Measurements from ENCODE around the gene ARSA. TPM values are rescaled to one million over a fixed set of nuclear protein-coding genes. Genes with fewer than 3 reads are reported as not detected.

Gene ARSA
- total RNA-seq, 4 donors from 2014 or later = 81.2 to 253 (median 99.1) TPM

- no peak overlapping the region for H3K27ac ChIP-seq
- no peaks in the 10 kb centered on the region for H3K27me3 ChIP-seq
- no peaks in the 10 kb centered on the region for H3K36me3 ChIP-seq
- H3K4me3 ChIP-seq = no peak overlapping the region
- WGBS, 2 donors (ENCODE audit: low coverage in 1 of 2) = 93% methylated on average over 5 of the region's 5 CpGs; no CpG with 5 or more reads in 1 of the 2 donors
- in situ Hi-C loops (cut with MboI; ENCODE audit: low pct_ligation_motif_present in 1 of 4, low pct_unique_long_range_greater_than_20kb in 1 of 4, low sequenced_read_pairs in 3 of 4) (no loop called here), intact Hi-C loops (cut with DNase I; ENCODE audit: low total_unique reads) (no loop called here)
- no peak for TF ChIP-seq EP300 (IDR thresholded peaks at IDR 0.05; ENCODE audit: low read depth)
- no peak for TF ChIP-seq POLR2AphosphoS5 (IDR thresholded peaks at IDR 0.05)
- no peak for TF ChIP-seq POLR2A (IDR thresholded peaks at IDR 0.05)
- TF ChIP-seq CTCF (IDR thresholded peaks at IDR 0.05) = no peak
- no peak for DNase-seq
- peaks cover 0 to 7% (median 6%) of the 10 kb centered on the region in 4 donors for H3K4me1 ChIP-seq
- H3K9me3 ChIP-seq = no peaks in the 10 kb centered on the region
Observed at GRCh38 chr22:50587407-50587806, 40.5 kb downstream of the ARSA start.

GRCh38 chr22:50586416-50586815 is 41.5 kb downstream of the ARSA start:
- H3K4me3 ChIP-seq = no peak overlapping the region
- in situ Hi-C loops (cut with MboI; ENCODE audit: low pct_ligation_motif_present in 1 of 4, low pct_unique_long_range_greater_than_20kb in 1 of 4, low sequenced_read_pairs in 3 of 4) = no loop called here
- no peaks in the 10 kb centered on the region for H3K9me3 ChIP-seq
- DNase-seq = no peak
- peaks cover 5 to 14% (median 12%) of the 10 kb centered on the region in 4 donors for H3K4me1 ChIP-seq
- intact Hi-C loops (cut with DNase I; ENCODE audit: low total_unique reads) = no loop called here
- 72 to 80% methylated on average over 5 of the region's 5 CpGs for WGBS, 2 donors (ENCODE audit: low coverage in 1 of 2)
- H3K27me3 ChIP-seq = no peaks in the 10 kb centered on the region
- TF ChIP-seq POLR2A (IDR thresholded peaks at IDR 0.05) (no peak), EP300 (IDR thresholded peaks at IDR 0.05; ENCODE audit: low read depth) (no peak), CTCF (IDR thresholded peaks at IDR 0.05) (no peak), POLR2AphosphoS5 (IDR thresholded peaks at IDR 0.05) (no peak)
- no peak overlapping the region for H3K27ac ChIP-seq
- H3K36me3 ChIP-seq = no peaks in the 10 kb centered on the region

DNA sequence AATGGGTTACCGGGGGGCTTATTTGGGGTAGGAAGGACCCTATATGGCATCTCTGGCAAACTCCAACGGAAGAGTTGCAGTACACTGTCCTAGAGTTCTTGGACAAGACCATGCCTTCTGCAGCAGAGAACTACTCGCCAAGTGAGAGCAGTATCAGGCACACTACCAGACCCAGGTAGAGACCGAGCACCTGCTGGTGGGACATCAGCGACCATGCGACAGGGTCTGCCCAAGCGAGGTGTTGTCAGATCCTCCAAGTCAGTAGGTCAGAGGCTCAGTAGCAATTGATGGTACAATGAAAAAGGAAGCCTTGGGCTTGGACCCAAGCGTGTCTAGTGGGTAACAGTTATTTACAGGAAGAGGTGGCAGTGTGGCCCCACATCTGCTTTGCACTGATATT is 42.2 kb downstream of the ARSA start:
- WGBS, 2 donors (ENCODE audit: low coverage in 1 of 2) = 80 to 94% methylated on average over 1 to 8 of the region's 8 CpGs
- Histone ChIP-seq H3K9me3 (no peaks in the 10 kb centered on the region), H3K36me3 (no peaks in the 10 kb centered on the region), H3K4me1 (peaks cover 9 to 20% (median 16%) of the 10 kb centered on the region in 4 donors), H3K27ac (no peak overlapping the region), H3K27me3 (no peaks in the 10 kb centered on the region), H3K4me3 (no peak overlapping the region)
- no peak for DNase-seq
- in situ Hi-C loops (cut with MboI; ENCODE audit: low pct_ligation_motif_present in 1 of 4, low pct_unique_long_range_greater_than_20kb in 1 of 4, low sequenced_read_pairs in 3 of 4) = no loop called here
- TF ChIP-seq EP300 (IDR thresholded peaks at IDR 0.05; ENCODE audit: low read depth) = no peak
- TF ChIP-seq POLR2A (IDR thresholded peaks at IDR 0.05) = no peak
- no peak for TF ChIP-seq POLR2AphosphoS5 (IDR thresholded peaks at IDR 0.05)
- TF ChIP-seq CTCF (IDR thresholded peaks at IDR 0.05) = no peak
- intact Hi-C loops (cut with DNase I; ENCODE audit: low total_unique reads) = no loop called here

GRCh38 chr22:50585238-50585637 is 42.7 kb downstream of the ARSA start:
- H3K4me1 ChIP-seq = peaks cover 9 to 20% (median 16%) of the 10 kb centered on the region in 4 donors
- H3K27me3 ChIP-seq = no peaks in the 10 kb centered on the region
- DNase-seq = no peak
- H3K4me3 ChIP-seq = no peak overlapping the region
- intact Hi-C loops (cut with DNase I; ENCODE audit: low total_unique reads) = no loop called here
- in situ Hi-C loops (cut with MboI; ENCODE audit: low pct_ligation_motif_present in 1 of 4, low pct_unique_long_range_greater_than_20kb in 1 of 4, low sequenced_read_pairs in 3 of 4) = no loop called here
- WGBS, 2 donors (ENCODE audit: low coverage in 1 of 2) = 92% methylated on average over 2 to 3 of the region's 3 CpGs
- TF ChIP-seq EP300 (IDR thresholded peaks at IDR 0.05; ENCODE audit: low read depth) (no peak), POLR2AphosphoS5 (IDR thresholded peaks at IDR 0.05) (no peak), POLR2A (IDR thresholded peaks at IDR 0.05) (no peak)
- H3K27ac ChIP-seq = no peak overlapping the region
- no peaks in the 10 kb centered on the region for H3K36me3 ChIP-seq
- no peaks in the 10 kb centered on the region for H3K9me3 ChIP-seq

All from transverse colon (tissue), 4 donors.